Measurements from ENCODE around the gene MIPEP.

- TF ChIP-seq JUNB (CRISPR knock-in tag; conservative IDR thresholded peaks at IDR 0.05): no peak
- TF ChIP-seq CEBPB (tag; IDR thresholded peaks at IDR 0.05): no peak
- TF ChIP-seq RNF219 (CRISPR knock-in tag; IDR thresholded peaks at IDR 0.05): no peak
- TF ChIP-seq MAX (CRISPR knock-in tag; IDR thresholded peaks at IDR 0.05): no peak
- no peak for TF ChIP-seq CTCF (IDR thresholded peaks at IDR 0.05 in 2 of 3, conservative IDR thresholded peaks at IDR 0.05 in 1 of 3; ENCODE audit: insufficient read depth in 2 of 3, low read depth in 1 of 3, low read length in 3 of 3)
- no peak for TF ChIP-seq ZNF280B (CRISPR knock-in tag; IDR thresholded peaks at IDR 0.05)
- no peak for TF ChIP-seq CTCFL (IDR thresholded peaks at IDR 0.05; ENCODE audit: borderline replicate concordance, insufficient read depth, low read depth, low read length, poor library complexity, severe bottlenecking)
- TF ChIP-seq EZH2 (IDR thresholded peaks at IDR 0.05; ENCODE audit: borderline replicate concordance, low read depth, low read length): no peak
- TF ChIP-seq EP300 (IDR thresholded peaks at IDR 0.05; ENCODE audit: low read length): no peak
These were observed 111.7 kb downstream of the MIPEP start for GRCh38 chr13:23777575-23777870.

Data from K562 (cell line).